HepG2 (cell line): Measurements from ENCODE around the gene MOAP1. TPM values are rescaled to one million over a fixed set of nuclear protein-coding genes. Genes with fewer than 3 reads are reported as not detected.

Experiments used
- CENPT ChIP-seq: sonication (generic); formaldehyde crosslinking; IDR thresholded peaks from 2 replicates; pipeline ENCODE4 v1.8.0; 2022; ENCODE audit warnings: low read depth, mild to moderate bottlenecking, moderate library complexity, missing genetic modification reagents
- CHD4 ChIP-seq: fragments of 200-600 bp; sonication (generic); IDR thresholded peaks from 2 replicates; pipeline ENCODE4 v1.7.0; 2017; ENCODE audit warnings: mild to moderate bottlenecking, low read length, borderline replicate concordance
- EED ChIP-seq: sonication (generic); formaldehyde crosslinking; IDR thresholded peaks from 2 replicates; pipeline ENCODE4 v1.5.0; 2020; ENCODE audit warnings: mild to moderate bottlenecking, missing genetic modification reagents
- FOXA3 ChIP-seq: IDR thresholded peaks from 2 replicates; pipeline ENCODE4 v1.6.1; 2016; ENCODE audit warnings: missing genetic modification reagents, missing compliant biosample characterization
- HOXA3 ChIP-seq: sonication (generic); formaldehyde crosslinking; IDR thresholded peaks from 2 replicates; pipeline ENCODE4 v1.5.0; 2020; ENCODE audit warnings: missing genetic modification reagents
- HOXA7 ChIP-seq: sonication (generic); formaldehyde crosslinking; IDR thresholded peaks from 2 replicates; pipeline ENCODE4 v1.8.1; 2022; ENCODE audit warnings: mild to moderate bottlenecking, missing genetic modification reagents, moderate library complexity
- JUND ChIP-seq: sonication (generic); formaldehyde crosslinking; IDR thresholded peaks from 2 replicates; pipeline ENCODE4 v1.8.0; 2022; ENCODE audit warnings: mild to moderate bottlenecking, missing genetic modification reagents
- KAT7 ChIP-seq: IDR thresholded peaks from 2 replicates; pipeline ENCODE4 v1.6.1; 2018; ENCODE audit warnings: borderline replicate concordance, missing compliant biosample characterization
- MIER3 ChIP-seq: IDR thresholded peaks from 2 replicates; pipeline ENCODE4 v1.6.1; 2016; ENCODE audit warnings: missing compliant biosample characterization, borderline replicate concordance
- MYNN ChIP-seq: sonication (generic); formaldehyde crosslinking; IDR thresholded peaks from 2 replicates; pipeline ENCODE4 v1.4.0; 2020; ENCODE audit warnings: mild to moderate bottlenecking, low read depth, missing genetic modification reagents
- PTBP1 ChIP-seq: fragments of 200-400 bp; formaldehyde crosslinking; IDR thresholded peaks from 2 replicates; pipeline ENCODE4 v1.6.1; 2018; ENCODE audit warnings: low read length, low read depth; ENCODE audit not compliant: poor library complexity, severe bottlenecking
- RCOR2 ChIP-seq: IDR thresholded peaks from 2 replicates; pipeline ENCODE4 v1.6.1; 2016; ENCODE audit warnings: missing biosample characterization, missing genetic modification reagents
- SMYD3 ChIP-seq: sonication (generic); formaldehyde crosslinking; IDR thresholded peaks from 2 replicates; pipeline ENCODE4 v1.8.1; 2023; ENCODE audit warnings: mild to moderate bottlenecking, missing genetic modification reagents
- SYNCRIP ChIP-seq: fragments of 200-400 bp; formaldehyde crosslinking; IDR thresholded peaks from 2 replicates; pipeline ENCODE4 v1.6.1; 2018; ENCODE audit warnings: mild to moderate bottlenecking, low read depth, low read length; ENCODE audit not compliant: insufficient read depth
- TCF7L2 ChIP-seq: IDR thresholded peaks from 2 replicates; pipeline ENCODE4 v1.6.1; 2011; ENCODE audit warnings: mild to moderate bottlenecking, low read depth, low read length, moderate library complexity
- ZMYM4 ChIP-seq: sonication (generic); formaldehyde crosslinking; IDR thresholded peaks from 2 replicates; pipeline ENCODE4 v1.8.1; 2023; ENCODE audit warnings: mild to moderate bottlenecking, missing genetic modification reagents
- ZNF12 ChIP-seq: sonication (generic); formaldehyde crosslinking; IDR thresholded peaks from 2 replicates; pipeline ENCODE4 v1.5.0; 2020; ENCODE audit warnings: missing genetic modification reagents
- ZNF17 ChIP-seq: sonication (generic); formaldehyde crosslinking; IDR thresholded peaks from 2 replicates; pipeline ENCODE4 v1.5.0; 2020; ENCODE audit warnings: mild to moderate bottlenecking, missing genetic modification reagents
- ZNF234 ChIP-seq: sonication (generic); formaldehyde crosslinking; conservative IDR thresholded peaks from 2 replicates; pipeline ENCODE4 v1.5.1; 2020; ENCODE audit warnings: mild to moderate bottlenecking, missing genetic modification reagents
- ZNF430 ChIP-seq: sonication (generic); formaldehyde crosslinking; IDR thresholded peaks from 2 replicates; pipeline ENCODE4 v1.9.0; 2021; ENCODE audit warnings: mild to moderate bottlenecking, missing genetic modification reagents
- ZNF446 ChIP-seq: sonication (generic); formaldehyde crosslinking; IDR thresholded peaks from 2 replicates; pipeline ENCODE4 v1.5.0; 2020; ENCODE audit warnings: mild to moderate bottlenecking, missing genetic modification reagents
- ZNF598 ChIP-seq: sonication (generic); formaldehyde crosslinking; IDR thresholded peaks from 2 replicates; pipeline ENCODE4 v1.5.1; 2020; ENCODE audit warnings: mild to moderate bottlenecking, missing genetic modification reagents, borderline replicate concordance
- ZNF619 ChIP-seq: sonication (generic); formaldehyde crosslinking; IDR thresholded peaks from 2 replicates; pipeline ENCODE4 v1.4.0; 2020; ENCODE audit warnings: mild to moderate bottlenecking, missing genetic modification reagents
- polyA plus RNA-seq, 8 experiments: library from polyadenylated mRNA; depleted of rRNA in 3 of 8; stranded (reverse) in 7 of 8; unstranded in 1 of 8; fragments of >200 nt; fragmentation: Illumina TruSeq in 4 of 8; extraction: Trizol in 4 of 8; gene quantifications; 2 replicates each; pipeline versions ENCODE4 v1.2.1 to v1.2.3, GENCODE V29; 2011 to 2016; ENCODE audit warnings: low read depth in 4 of 8, missing spikeins in 1 of 8, mixed read lengths in 1 of 8; ENCODE audit not compliant: insufficient read depth in 1 of 8
- total RNA-seq, 5 experiments: library from RNA; depleted of rRNA; stranded (reverse); fragments of >200 nt; fragmentation: Illumina TruSeq; extraction: Trizol; gene quantifications; 2 replicates each; pipeline ENCODE4 v1.2.3, GENCODE V29; 2016; ENCODE audit warnings: low read depth in 1 of 5
- TF ChIP-seq, protein P1 (sequence below): sonication (generic); formaldehyde crosslinking; IDR thresholded peaks from 2 replicates; pipeline ENCODE4 v1.5.0; 2020; ENCODE audit warnings: missing genetic modification reagents
- TF ChIP-seq, protein P2 (sequence below): sonication (generic); formaldehyde crosslinking; IDR thresholded peaks from 2 replicates; pipeline ENCODE4 v1.5.1; 2020; ENCODE audit warnings: mild to moderate bottlenecking, missing genetic modification reagents
- TF ChIP-seq, protein P3 (sequence below): sonication (generic); formaldehyde crosslinking; IDR thresholded peaks from 2 replicates; pipeline ENCODE4 v1.5.0; 2020; ENCODE audit warnings: missing genetic modification reagents
- TF ChIP-seq, protein P4 (sequence below): sonication (generic); formaldehyde crosslinking; IDR thresholded peaks from 2 replicates; pipeline ENCODE4 v1.4.0; 2020; ENCODE audit warnings: mild to moderate bottlenecking, missing genetic modification reagents

MOAP1 gene
- total and polyA plus RNA-seq, 2 of the 13 experiments (the other 11 are each of a cell fraction or from before 2014, with no cell fraction given), result 14.6 to 47.0 TPM

DNA sequence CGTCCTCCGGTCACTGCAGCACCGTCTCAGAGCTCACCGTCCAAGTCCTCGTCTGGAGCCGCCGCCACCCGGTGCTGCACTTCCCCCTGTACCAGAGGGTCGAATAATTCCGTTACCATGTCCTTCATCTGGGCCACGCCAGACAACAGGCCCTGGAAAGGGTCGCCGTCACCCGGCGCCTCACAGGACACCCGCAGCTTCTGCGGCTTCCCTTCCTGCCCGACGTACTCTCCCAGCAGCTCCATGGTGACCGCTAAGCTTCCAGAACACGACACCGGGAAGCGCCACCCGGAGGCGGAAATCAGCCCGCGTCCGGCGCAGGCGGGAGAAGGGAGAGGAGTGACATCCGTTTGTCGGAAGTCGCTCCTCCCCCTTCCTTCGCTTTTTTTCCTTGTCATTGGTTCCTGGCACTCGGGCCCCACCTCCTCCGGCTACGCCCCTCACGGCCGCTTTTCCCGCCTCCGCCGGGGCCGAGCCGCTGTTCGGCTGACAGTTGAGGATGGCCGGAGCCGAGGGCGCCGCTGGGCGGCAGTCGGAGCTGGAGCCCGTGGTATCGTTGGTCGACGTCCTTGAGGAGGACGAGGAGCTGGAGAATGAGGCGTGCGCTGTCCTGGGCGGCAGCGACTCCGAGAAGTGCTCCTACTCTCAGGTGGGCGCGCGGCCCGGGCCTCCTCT is 22.2 kb upstream of the MOAP1 start, which contains the start of the genes GON7 and UBR7 (continued):
- TF ChIP-seq ZNF430, result peak; percentile 18; the same call in 1 of the 2 replicates
- no peak for TF ChIP-seq RCOR2 (CRISPR knock-in tag)
- TF ChIP-seq, protein P1, sequence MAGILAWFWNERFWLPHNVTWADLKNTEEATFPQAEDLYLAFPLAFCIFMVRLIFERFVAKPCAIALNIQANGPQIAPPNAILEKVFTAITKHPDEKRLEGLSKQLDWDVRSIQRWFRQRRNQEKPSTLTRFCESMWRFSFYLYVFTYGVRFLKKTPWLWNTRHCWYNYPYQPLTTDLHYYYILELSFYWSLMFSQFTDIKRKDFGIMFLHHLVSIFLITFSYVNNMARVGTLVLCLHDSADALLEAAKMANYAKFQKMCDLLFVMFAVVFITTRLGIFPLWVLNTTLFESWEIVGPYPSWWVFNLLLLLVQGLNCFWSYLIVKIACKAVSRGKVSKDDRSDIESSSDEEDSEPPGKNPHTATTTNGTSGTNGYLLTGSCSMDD (CRISPR knock-in tag), result no peak
- TF ChIP-seq EED (CRISPR knock-in tag), result peak; percentile 69; the same call in 1 of the 2 replicates
- TF ChIP-seq KAT7 (CRISPR knock-in tag), result peak; percentile 68; the same call in 1 of the 2 replicates
- peak; percentile 85 for TF ChIP-seq HOXA3
- no peak for TF ChIP-seq MIER3 (CRISPR knock-in tag)
- peak; percentile 35 for TF ChIP-seq PTBP1
- no peak for TF ChIP-seq TCF7L2
- no peak for TF ChIP-seq ZNF234 (CRISPR knock-in tag)
- peak; percentile 90; the same call in 1 of the 2 replicates for TF ChIP-seq ZNF598
- no peak for TF ChIP-seq ZNF17 (CRISPR knock-in tag)
- TF ChIP-seq, protein P2, sequence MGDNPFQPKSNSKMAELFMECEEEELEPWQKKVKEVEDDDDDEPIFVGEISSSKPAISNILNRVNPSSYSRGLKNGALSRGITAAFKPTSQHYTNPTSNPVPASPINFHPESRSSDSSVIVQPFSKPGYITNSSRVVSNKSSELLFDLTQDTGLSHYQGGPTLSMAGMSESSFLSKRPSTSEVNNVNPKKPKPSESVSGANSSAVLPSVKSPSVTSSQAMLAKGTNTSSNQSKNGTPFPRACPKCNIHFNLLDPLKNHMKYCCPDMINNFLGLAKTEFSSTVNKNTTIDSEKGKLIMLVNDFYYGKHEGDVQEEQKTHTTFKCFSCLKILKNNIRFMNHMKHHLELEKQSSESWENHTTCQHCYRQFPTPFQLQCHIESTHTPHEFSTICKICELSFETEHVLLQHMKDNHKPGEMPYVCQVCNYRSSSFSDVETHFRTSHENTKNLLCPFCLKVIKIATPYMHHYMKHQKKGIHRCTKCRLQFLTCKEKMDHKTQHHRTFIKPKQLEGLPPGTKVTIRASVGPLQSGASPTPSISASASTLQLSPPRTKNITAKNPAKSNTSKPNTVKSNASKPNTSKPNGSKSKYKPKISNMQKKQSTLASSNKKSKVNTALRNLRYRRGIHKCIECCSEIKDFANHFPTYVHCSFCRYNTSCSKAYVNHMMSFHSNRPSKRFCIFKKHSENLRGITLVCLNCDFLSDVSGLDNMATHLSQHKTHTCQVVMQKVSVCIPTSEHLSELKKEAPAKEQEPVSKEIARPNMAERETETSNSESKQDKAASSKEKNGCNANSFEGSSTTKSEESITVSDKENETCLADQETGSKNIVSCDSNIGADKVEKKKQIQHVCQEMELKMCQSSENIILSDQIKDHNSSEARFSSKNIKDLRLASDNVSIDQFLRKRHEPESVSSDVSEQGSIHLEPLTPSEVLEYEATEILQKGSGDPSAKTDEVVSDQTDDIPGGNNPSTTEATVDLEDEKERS (CRISPR knock-in tag), result peak; percentile 28; the same call in 1 of the 2 replicates
- TF ChIP-seq CHD4, result no peak
- TF ChIP-seq, protein P3, sequence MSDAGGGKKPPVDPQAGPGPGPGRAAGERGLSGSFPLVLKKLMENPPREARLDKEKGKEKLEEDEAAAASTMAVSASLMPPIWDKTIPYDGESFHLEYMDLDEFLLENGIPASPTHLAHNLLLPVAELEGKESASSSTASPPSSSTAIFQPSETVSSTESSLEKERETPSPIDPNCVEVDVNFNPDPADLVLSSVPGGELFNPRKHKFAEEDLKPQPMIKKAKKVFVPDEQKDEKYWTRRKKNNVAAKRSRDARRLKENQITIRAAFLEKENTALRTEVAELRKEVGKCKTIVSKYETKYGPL (CRISPR knock-in tag), result peak; percentile 71; the same call in 1 of the 2 replicates
- TF ChIP-seq JUND (CRISPR knock-in tag), result 0 out of 2 replicates have a peak, but pooled peaks have one; percentile 4
- no peak for TF ChIP-seq MYNN (CRISPR knock-in tag)
- peak; percentile 79 for TF ChIP-seq ZMYM4 (CRISPR knock-in tag)
- peak; percentile 82; the same call in 1 of the 2 replicates for TF ChIP-seq ZNF619 (CRISPR knock-in tag)
- TF ChIP-seq SYNCRIP, result no peak
- no peak for TF ChIP-seq HOXA7 (CRISPR knock-in tag)
- TF ChIP-seq ZNF12 (CRISPR knock-in tag), result 0 out of 2 replicates have a peak, but pooled peaks have one; percentile 21
- TF ChIP-seq, protein P4, sequence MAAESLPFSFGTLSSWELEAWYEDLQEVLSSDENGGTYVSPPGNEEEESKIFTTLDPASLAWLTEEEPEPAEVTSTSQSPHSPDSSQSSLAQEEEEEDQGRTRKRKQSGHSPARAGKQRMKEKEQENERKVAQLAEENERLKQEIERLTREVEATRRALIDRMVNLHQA (CRISPR knock-in tag), result no peak
- TF ChIP-seq SMYD3 (CRISPR knock-in tag), result peak; percentile 86; the same call in 1 of the 2 replicates
- TF ChIP-seq CENPT (CRISPR knock-in tag), result no peak
- TF ChIP-seq FOXA3 (CRISPR knock-in tag), result peak; percentile 25; the same call in 1 of the 2 replicates
- 0 out of 2 replicates have a peak, but pooled peaks have one; percentile 22 for TF ChIP-seq ZNF446 (CRISPR knock-in tag)
